Embryonic facial prominence (tissue), 1 donor: ENCODE data around the gene SORL1.

ENCODE experiments used
- DNase-seq: peaks from one replicate; pipeline ENCODE4 v3.0.0-alpha.2; 2016; ENCODE audit errors: extremely low spot score

The SORL1 gene

DNA sequence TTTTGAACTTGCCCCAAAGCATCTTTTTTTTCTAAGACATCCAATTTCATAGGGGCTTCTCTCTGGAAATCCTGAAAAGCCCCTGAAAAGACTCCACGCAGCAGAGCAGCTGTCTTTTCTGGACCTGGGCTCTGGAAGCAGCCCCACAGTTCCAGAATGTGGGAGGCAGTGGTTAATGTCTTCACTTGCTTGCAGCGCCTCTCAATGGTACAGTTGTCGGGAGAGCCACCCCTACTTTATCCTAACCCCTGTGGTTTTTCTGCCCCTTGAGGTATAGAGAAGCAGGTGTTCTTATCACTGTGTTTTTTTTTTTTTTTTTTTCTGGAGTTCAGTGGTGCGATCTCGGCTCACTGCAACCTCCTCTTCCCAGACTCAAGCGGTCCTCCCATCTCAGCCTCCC is 84.0 kb downstream of the SORL1 start:
- DNase-seq = no peak

DNA sequence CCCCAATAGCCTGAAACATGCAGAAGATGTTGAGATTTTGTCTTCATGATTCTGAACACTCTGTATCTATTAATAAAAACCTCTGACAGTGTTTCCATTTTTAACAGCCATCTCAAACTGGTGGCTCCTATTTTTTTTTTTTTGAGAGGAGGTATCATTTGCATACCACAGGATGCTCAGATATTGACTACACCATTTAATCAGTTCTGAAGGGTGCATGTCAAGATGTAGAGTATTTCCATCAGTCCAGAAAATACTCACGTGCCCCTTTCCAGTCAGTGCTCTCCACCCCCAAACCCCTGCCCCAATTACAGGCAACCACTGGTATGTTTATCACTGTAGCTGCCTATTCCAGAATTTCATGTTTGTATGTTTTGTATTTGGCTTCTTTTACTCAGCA is 85.9 kb downstream of the SORL1 start:
- DNase-seq = no peak

DNA sequence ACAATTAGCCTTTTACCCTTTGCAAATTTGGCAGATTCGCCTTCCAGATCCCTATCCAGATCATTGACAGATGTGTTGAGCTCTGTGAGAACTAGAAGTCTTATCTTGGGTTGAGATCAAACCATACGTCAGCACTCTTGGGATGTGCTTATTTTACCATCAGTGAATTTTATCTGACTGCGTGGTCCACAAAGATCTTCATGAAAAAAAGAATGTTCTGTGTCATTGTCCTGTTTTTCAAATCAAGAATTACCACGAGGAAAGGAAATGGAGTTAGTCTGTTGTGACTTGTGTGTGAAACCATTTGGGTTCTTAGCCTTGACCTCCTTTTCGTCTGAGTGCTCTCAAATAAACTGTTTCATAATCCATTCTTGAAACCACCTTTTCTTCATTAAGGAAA is 86.9 kb downstream of the SORL1 start:
- DNase-seq = no peak

DNA sequence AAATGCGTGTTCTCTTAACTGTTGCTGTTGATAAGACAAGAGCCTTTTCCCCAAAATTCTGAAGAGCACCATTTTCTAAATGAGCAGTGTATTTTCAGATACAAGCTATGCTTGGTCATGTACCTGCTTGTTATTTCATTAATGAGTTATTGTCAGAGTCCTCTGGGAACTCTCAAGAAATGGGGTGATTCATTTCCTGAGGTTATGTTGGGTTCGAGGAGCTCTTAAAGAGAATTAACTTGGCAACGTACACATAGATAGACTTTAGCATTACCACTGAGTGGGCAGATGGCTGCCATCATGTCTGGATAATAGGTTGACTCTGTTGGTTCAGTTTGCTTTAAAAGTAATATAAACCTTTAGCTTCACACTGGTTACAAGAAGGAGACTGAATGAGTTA is 88.5 kb downstream of the SORL1 start:
- no peak for DNase-seq

DNA sequence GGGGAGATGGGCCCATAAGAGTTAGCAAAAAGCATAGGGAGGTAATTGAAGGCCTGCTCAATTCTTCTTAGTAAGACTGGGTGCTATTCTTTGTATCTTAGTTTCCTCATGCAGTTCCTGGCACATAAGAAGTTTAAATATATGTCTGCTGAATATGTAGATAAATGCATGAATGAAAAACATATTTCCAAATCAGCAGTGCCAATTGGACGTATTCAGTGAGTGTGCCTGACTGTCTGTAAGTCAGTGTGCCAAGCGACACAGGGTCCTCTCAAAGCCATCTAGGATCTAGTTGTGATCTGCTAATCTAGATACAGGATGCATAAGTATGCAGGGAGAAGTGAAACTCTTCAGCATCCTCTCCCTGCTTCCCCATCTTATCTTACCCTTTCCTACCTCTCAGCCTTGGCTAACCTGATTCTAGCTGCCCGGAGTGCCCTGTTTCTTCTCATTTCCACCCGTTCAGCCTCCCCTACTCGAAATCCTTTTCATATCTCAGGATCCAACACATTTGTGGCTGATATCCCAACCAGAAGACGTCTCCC is 91.8 kb downstream of the SORL1 start:
- no peak for DNase-seq

DNA sequence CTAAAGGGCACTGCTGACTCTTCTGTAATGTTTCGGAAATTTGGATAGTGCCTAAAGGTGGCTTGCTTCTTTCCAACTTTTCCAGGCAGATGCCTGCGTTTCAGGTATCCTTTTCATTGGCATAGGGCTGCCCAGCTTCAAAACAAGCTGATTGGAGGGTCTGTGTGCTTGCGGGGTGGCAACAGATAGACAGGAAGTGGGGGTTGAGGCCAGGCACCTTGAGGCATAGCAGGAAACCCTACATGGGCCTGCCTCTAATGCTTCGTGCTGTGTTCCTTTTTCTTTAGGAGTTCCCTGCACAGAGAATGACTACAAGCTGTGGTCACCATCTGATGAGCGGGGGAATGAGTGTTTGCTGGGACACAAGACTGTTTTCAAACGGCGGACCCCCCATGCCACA is 92.8 kb downstream of the SORL1 start:
- no peak for DNase-seq

GRCh38 chr11:121547574-121547973 is 95.5 kb downstream of the SORL1 start:
- DNase-seq = no peak

DNA sequence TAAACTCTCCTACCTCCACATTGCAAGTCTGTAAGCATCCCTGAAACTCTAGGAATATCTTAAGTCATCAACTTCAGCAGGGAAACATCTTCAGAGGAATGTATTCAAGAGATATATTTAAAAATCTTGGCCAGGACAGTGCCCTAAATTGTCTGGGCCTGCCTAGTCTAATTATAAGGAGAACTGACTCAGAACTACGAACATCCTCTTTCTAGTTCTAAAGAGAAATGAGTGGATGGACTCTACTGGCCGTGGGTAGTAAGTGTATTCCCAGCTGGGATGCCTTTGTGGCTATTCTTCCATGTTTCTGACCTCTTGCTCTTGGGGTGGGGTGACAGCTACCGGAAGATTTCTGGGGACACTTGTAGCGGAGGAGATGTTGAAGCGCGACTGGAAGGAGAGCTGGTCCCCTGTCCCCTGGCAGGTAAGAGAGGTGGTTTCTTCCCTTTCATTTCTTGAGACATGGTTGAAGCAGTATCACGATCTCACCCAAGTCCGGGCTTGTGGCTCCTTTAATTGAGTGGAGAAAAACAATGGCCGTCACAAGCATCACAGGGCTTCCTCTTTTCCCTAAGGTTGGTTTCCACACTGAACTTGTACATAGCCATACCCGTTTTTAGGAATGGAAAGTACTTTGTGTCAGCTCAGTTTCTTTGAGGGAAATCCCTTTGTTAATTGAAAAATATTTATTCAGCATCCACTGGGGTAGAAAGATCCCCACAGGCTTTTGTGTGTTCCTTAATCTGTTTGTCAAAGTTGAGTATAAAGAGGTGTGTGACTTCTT is 98.3 kb downstream of the SORL1 start:
- DNase-seq = no peak

- no peak for DNase-seq
Measured at GRCh38 chr11:121551463-121551862, 99.3 kb downstream of the SORL1 start.

DNA sequence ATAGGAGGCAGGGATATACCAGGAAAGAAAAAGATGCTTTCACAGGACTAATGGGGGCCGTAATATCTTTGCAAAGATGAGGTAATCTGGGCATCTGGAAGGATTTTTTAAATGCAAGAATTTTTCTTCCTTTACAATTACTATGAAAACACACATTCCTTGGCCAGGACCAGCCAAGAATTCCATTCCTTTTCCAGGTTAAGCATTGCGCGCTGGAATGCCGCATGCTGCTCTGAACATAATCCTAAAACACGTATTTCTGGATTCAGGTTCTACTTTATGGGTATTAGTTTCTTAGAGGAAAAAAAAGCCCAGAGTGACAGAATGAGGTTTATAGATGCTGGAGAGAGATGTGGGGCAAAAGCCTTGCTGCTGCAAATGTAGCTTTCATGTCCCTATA is 100.0 kb downstream of the SORL1 start:
- DNase-seq = no peak

GRCh38 chr11:121552644-121553043 is 100.5 kb downstream of the SORL1 start:
- no peak for DNase-seq

- DNase-seq = no peak
Measured at GRCh38 chr11:121553389-121553788, 101.3 kb downstream of the SORL1 start.

DNA sequence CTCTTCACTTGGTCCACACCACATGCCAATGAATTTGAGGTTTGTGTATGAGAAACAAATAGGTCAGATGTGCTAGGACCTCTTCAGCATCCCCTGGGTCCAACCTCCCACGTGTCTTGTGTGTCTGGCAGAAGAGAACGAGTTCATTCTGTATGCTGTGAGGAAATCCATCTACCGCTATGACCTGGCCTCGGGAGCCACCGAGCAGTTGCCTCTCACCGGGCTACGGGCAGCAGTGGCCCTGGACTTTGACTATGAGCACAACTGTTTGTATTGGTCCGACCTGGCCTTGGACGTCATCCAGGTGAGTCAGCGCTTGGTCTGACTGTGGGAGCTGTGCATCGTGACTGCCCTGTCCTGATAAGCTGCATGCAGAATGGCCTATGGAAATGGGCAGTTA is 101.7 kb downstream of the SORL1 start:
- DNase-seq = no peak

- peak; percentile 34 for DNase-seq
Measured at GRCh38 chr11:121554552-121554951, 102.4 kb downstream of the SORL1 start.

DNA sequence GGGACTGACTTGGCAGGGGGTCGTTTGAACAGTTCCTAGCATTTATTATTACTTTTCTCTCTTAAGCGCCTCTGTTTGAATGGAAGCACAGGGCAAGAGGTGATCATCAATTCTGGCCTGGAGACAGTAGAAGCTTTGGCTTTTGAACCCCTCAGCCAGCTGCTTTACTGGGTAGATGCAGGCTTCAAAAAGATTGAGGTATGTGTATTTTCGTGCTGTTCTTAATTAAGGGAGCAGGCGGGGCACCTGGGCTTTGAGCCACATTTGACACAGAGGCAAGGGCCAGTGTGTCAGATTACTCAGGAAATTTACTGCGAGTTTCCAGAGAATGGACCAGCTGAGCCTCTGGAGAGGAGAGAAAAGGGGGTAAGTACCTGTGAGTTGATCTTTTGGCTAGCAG is 103.0 kb downstream of the SORL1 start:
- no peak for DNase-seq

- DNase-seq = no peak
Measured at GRCh38 chr11:121556937-121557336, 104.8 kb downstream of the SORL1 start.

- no peak for DNase-seq
Measured at GRCh38 chr11:121557348-121557747, 105.2 kb downstream of the SORL1 start.

DNA sequence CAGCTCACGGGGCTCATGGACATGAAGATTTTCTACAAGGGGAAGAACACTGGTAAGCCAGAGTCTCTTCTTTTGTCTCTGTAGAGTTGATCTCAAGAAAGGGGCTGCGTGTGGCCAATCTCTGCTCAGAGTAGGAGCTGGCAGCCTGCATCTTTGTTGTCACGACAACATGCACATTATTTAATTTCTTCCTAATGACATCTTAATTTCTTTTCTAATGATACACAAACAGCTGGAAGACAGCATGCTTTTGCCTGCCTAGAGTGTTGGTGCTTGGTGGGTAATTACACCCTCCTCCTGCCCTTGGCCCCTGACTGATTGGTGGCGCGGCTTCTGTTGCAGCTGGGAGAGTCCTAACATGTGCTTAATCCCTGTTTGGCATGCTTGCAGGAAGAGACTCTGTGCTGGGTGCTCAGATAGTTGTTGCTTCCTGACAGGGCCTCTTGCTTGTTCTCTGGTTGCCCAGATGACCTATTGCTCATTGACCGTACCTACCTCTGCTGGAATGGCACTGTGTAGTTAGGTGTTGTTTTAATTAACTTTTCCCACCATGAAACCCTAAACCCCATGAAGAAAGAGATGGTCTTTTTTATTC is 107.6 kb downstream of the SORL1 start:
- no peak for DNase-seq

DNA sequence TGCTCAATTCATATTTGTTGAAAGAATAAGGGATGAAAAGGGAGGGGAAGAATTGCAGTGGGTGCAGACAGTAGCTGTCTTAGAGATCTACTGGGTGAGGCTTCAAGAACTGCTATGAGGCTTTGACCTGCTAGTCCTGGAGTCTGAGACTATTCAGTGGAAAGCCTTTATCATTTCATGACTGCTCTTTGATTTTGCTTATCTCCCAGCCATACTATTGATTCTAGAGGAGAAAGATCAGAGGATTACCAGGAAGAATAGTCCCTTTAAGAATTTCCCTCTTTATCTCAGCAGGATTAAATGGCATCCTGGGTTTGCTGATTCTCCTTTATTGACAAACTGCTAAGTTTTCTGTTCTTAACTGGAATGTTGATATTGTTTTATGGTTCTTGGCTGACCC is 108.1 kb downstream of the SORL1 start:
- DNase-seq = no peak

DNA sequence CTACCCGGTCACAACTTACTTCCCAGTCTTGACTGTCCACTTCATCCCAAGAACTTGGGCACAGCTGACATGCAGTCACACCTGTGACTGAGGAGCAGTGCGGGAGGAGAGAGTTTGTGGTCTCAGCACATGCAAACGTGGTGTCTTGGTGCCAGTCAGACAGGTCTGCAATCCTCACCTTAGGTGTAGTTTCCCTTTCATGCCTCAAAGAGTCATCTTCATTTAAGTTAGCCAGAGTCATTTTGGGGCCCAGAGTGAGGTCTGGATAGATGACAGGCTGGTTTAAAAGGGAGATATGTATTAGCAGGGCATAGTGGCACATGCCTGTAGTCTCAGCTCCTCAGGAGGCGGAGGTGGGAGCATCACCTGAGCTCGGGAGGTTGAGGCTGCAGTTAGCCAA is 109.1 kb downstream of the SORL1 start:
- no peak for DNase-seq

GRCh38 chr11:121561716-121562115 is 109.6 kb downstream of the SORL1 start:
- DNase-seq = no peak

- no peak for DNase-seq
Measured at GRCh38 chr11:121563003-121563402, 110.9 kb downstream of the SORL1 start.
